Calu3 (cell line): ENCODE measurements around the gene ADAD1. TPM values are rescaled to one million over a fixed set of nuclear protein-coding genes. Genes with fewer than 3 reads are reported as not detected.
A peak's percentile ranks its signal among the peaks of the same experiment; 100 is the strongest.

Source experiments
- BruUV-seq: library from RNA; stranded (reverse); fragments of 400-500 nt; replicated peaks from 2 replicates; lab custom pipeline; 2021; lab: Mats Ljungman, UMichigan
- CTCF ChIA-PET: fragments of 300-600 bp; sonication (Branson Sonifier 250); formaldehyde crosslinking; loops from one replicate; lab custom pipeline; 2022; ENCODE audit warnings: antibody characterized with exemption; lab: Charles Lee
- DNase-seq: peaks from one replicate; pipeline ENCODE4 v3.0.0; 2022
- H3K27ac Mint-ChIP-seq: one replicate; pipeline ENCODE4 v1.8.0; 2022; ENCODE audit warnings: mixed read lengths; ENCODE audit not compliant: unreplicated experiment
- H3K27me3 Mint-ChIP-seq: one replicate; pipeline ENCODE4 v1.8.0; 2022; ENCODE audit warnings: mixed read lengths; ENCODE audit not compliant: unreplicated experiment
- H3K36me3 Mint-ChIP-seq: one replicate; pipeline ENCODE4 v1.8.0; 2022; ENCODE audit warnings: mild to moderate bottlenecking, moderate library complexity, mixed read lengths; ENCODE audit not compliant: insufficient read depth, unreplicated experiment
- H3K4me1 Mint-ChIP-seq: one replicate; pipeline ENCODE4 v1.8.0; 2022; ENCODE audit warnings: mild to moderate bottlenecking, low read depth, mixed read lengths; ENCODE audit not compliant: unreplicated experiment
- H3K4me3 Mint-ChIP-seq: one replicate; pipeline ENCODE4 v1.8.0; 2022; ENCODE audit warnings: mild to moderate bottlenecking, low read depth, moderate library complexity, mixed read lengths; ENCODE audit not compliant: unreplicated experiment
- H3K9me3 Mint-ChIP-seq: one replicate; pipeline ENCODE4 v1.8.0; 2022; ENCODE audit warnings: low read depth, mixed read lengths; ENCODE audit not compliant: unreplicated experiment
- CTCF ChIP-seq: fragments of 200-600 bp; IDR thresholded peaks from one replicate; pipeline ENCODE4 v1.8.0; 2022; ENCODE audit warnings: antibody characterized with exemption; ENCODE audit not compliant: unreplicated experiment
- intact Hi-C: fragments of 100-400 bp; cut with micrococcal nuclease; formaldehyde crosslinking; loops from one replicate; pipeline ENCODE4 v1.10.0; 2022; ENCODE audit not compliant: unreplicated experiment
- total RNA-seq: library from RNA; stranded (reverse); gene quantifications from 2 replicates; pipeline ENCODE4 v1.2.3, GENCODE V29; 2022

Gene ADAD1
- total RNA-seq, 1 experiment from 2014 or later = not detected

GRCh38 chr4:122341886-122342285, 36.9 kb upstream of the ADAD1 start:
- intact Hi-C loops = loop anchor here (10.0 kb wide), 1 partner anchor 233 kb away; no protein-coding TSS in a partner anchor
- H3K4me1 Mint-ChIP-seq = peaks cover 10% of the 10 kb centered on the region
- H3K27me3 Mint-ChIP-seq = no peaks in the 10 kb centered on the region
- H3K27ac Mint-ChIP-seq = no peak overlapping the region
- H3K9me3 Mint-ChIP-seq = no peaks in the 10 kb centered on the region
- CTCF ChIA-PET = no interaction called here
- peaks cover 3% of the 10 kb centered on the region for H3K36me3 Mint-ChIP-seq
- no peak for TF ChIP-seq CTCF
- H3K4me3 Mint-ChIP-seq = no peak overlapping the region
- BruUV-seq = no TSS peak
- DNase-seq = peak; percentile 4

- Mint-ChIP-seq H3K27me3 (no peaks in the 10 kb centered on the region), H3K27ac (no peak overlapping the region), H3K36me3 (peaks cover 3% of the 10 kb centered on the region), H3K4me3 (no peak overlapping the region), H3K4me1 (peaks cover 10% of the 10 kb centered on the region), H3K9me3 (no peaks in the 10 kb centered on the region)
- no TSS peak for BruUV-seq
- CTCF ChIA-PET = no interaction called here
- TF ChIP-seq CTCF = no peak
- intact Hi-C loops = loop anchor here (10.0 kb wide), 1 partner anchor 229 kb away; no protein-coding TSS in a partner anchor
- DNase-seq = no peak
Measured at GRCh38 chr4:122346036-122346435, 32.8 kb upstream of the ADAD1 start.

DNA sequence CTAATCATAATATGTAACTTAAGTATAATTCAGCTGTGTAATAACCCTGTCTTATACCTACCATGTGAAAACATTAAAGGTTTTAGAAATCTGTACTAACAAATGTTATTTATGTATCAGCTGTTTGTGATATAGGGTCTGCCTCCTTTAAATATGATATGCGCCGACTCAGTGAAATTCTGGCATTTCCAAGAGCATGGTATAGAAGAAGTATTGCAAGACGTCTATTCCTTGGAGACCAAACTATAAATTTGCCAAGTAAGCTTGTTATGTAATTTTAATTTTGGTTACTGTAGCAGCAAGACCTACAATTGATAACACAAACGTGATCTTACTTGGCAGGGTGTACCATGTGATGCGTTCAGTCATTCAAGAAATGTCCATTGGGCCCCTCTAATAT, 32.3 kb upstream of the ADAD1 start:
- Mint-ChIP-seq H3K36me3 (peaks cover 3% of the 10 kb centered on the region), H3K9me3 (no peaks in the 10 kb centered on the region), H3K4me1 (peaks cover 9% of the 10 kb centered on the region), H3K27ac (no peak overlapping the region), H3K4me3 (no peak overlapping the region), H3K27me3 (no peaks in the 10 kb centered on the region)
- CTCF ChIA-PET = no interaction called here
- BruUV-seq = no TSS peak
- no peak for DNase-seq
- TF ChIP-seq CTCF = no peak
- intact Hi-C loops = loop anchor here (10.0 kb wide), 1 partner anchor 228 kb away; no protein-coding TSS in a partner anchor

GRCh38 chr4:122356317-122356808, 22.4 kb upstream of the ADAD1 start:
- BruUV-seq = no TSS peak
- CTCF ChIA-PET = no interaction called here
- H3K27ac Mint-ChIP-seq = no peak overlapping the region
- H3K36me3 Mint-ChIP-seq = no peaks in the 10 kb centered on the region
- intact Hi-C loops = no loop called here
- TF ChIP-seq CTCF = no peak
- no peaks in the 10 kb centered on the region for H3K9me3 Mint-ChIP-seq
- H3K4me3 Mint-ChIP-seq = no peak overlapping the region
- no peak for DNase-seq
- no peaks in the 10 kb centered on the region for H3K4me1 Mint-ChIP-seq
- no peaks in the 10 kb centered on the region for H3K27me3 Mint-ChIP-seq
